HCT116 (cell line): ENCODE results near the gene MYBL2. TPM values are rescaled to one million over a fixed set of nuclear protein-coding genes. Genes with fewer than 3 reads are reported as not detected.
A peak's percentile ranks its signal among the peaks of the same experiment; 100 is the strongest.

Source experiments
- ATAC-seq: fragments of 200-7000 bp; cut with Tn5 transposase; 2 replicates; pipeline ENCODE4 v1.9.1; 2020; ENCODE audit warnings: mild to moderate bottlenecking, moderate library complexity
- BruUV-seq: library from RNA; stranded (reverse); fragments of 400-500 nt; replicated peaks from 2 replicates; lab custom pipeline; 2021; lab: Mats Ljungman, UMichigan
- CTCF ChIA-PET: fragments of 300-600 bp; sonication (Branson Sonifier 250); formaldehyde crosslinking; loops from one replicate; lab custom pipeline; 2021; ENCODE audit warnings: antibody characterized with exemption; lab: Charles Lee
- POLR2A ChIA-PET: fragments of 300-600, 350-600 bp; sonication (Branson Sonifier 250); formaldehyde crosslinking; loops from one replicate; lab custom pipeline; 2021; ENCODE audit warnings: antibody characterized with exemption; lab: Charles Lee
- RAD21 ChIA-PET, 2 experiments: fragments of 300-600 bp; sonication (Branson Sonifier 250); formaldehyde crosslinking; loops; one replicate each; lab custom pipeline; 2023; ENCODE audit warnings: low total read pairs in 2 of 2; ENCODE audit not compliant: uncharacterized antibody in 2 of 2, unreplicated experiment in 2 of 2, low non-redundant PET in 1 of 2; lab: Charles Lee
- DNase-seq: peaks from one replicate; pipeline ENCODE4 v3.0.0-alpha.2; 2010; ENCODE audit warnings: low read depth, low spot score
- H2AFZ ChIP-seq: fragments of 200-600 bp; shearing (Covaris generic), sonication (generic); 2 replicates; pipeline ENCODE4 v1.6.1; 2017; ENCODE audit warnings: low read depth, mixed run types, mixed read lengths, antibody characterized with exemption, low read length; ENCODE audit not compliant: poor library complexity, severe bottlenecking
- H3K27ac ChIP-seq: 2 replicates; pipeline ENCODE4 v1.5.1; 2012; ENCODE audit warnings: low read depth, low read length
- H3K27me3 ChIP-seq: fragments of 200-600 bp; sonication (generic); 2 replicates; pipeline ENCODE4 v1.6.1; 2016; ENCODE audit warnings: mixed run types, low read length, mixed read lengths; ENCODE audit not compliant: insufficient read depth
- H3K36me3 ChIP-seq, 2 experiments: fragments of 200-500 bp in 1 of 2; fragments of 200-600 bp in 1 of 2; sonication (Bioruptor generic) in 1 of 2; sonication (generic) in 1 of 2; 2 replicates each; pipeline versions ENCODE4 v1.5.1 to v1.6.1; 2014 to 2016; ENCODE audit warnings: low read length in 2 of 2, inconsistent platforms in 1 of 2, mixed read lengths in 1 of 2, mixed run types in 1 of 2; ENCODE audit not compliant: insufficient read depth in 2 of 2, control insufficient read depth in 1 of 2
- H3K4me1 ChIP-seq, 2 experiments: fragments of 200-600 bp in 1 of 2; sonication (generic) in 1 of 2; 2 replicates each; pipeline versions ENCODE4 v1.5.1 to v1.6.1; 2012 to 2017; ENCODE audit warnings: low read length in 2 of 2, inconsistent platforms in 1 of 2, mild to moderate bottlenecking in 1 of 2, mixed read lengths in 1 of 2, mixed run types in 1 of 2, moderate library complexity in 1 of 2; ENCODE audit not compliant: insufficient read depth in 2 of 2, control insufficient read depth in 1 of 2
- H3K4me2 ChIP-seq: fragments of 200-600 bp; sonication (generic); 2 replicates; pipeline ENCODE4 v1.6.1; 2017; ENCODE audit warnings: mixed run types, low read length, mixed read lengths
- H3K4me3 ChIP-seq, 2 experiments: fragments of 200-600 bp in 1 of 2; sonication (generic) in 1 of 2; replicated peaks in 1 of 2; 2 replicates each; pipeline ENCODE4 v1.5.1; 2011 to 2016; ENCODE audit warnings: low read length in 2 of 2, control low read depth in 1 of 2, low read depth in 1 of 2, mild to moderate bottlenecking in 1 of 2, mixed read lengths in 1 of 2, mixed run types in 1 of 2
- H3K79me2 ChIP-seq: fragments of 200-600 bp; sonication (generic); 2 replicates; pipeline ENCODE4 v1.6.1; 2017; ENCODE audit warnings: mild to moderate bottlenecking, mixed run types, low read length, moderate library complexity, mixed read lengths; ENCODE audit not compliant: insufficient read depth
- H3K9ac ChIP-seq: fragments of 200-600 bp; sonication (generic); 2 replicates; pipeline ENCODE4 v1.6.1; 2016; ENCODE audit warnings: low read length, mixed read lengths
- H3K9me2 ChIP-seq: fragments of 200-600 bp; sonication (generic), shearing (Covaris generic); 2 replicates; pipeline ENCODE4 v1.6.1; 2017; ENCODE audit warnings: mixed run types, mild to moderate bottlenecking, moderate library complexity; ENCODE audit not compliant: insufficient read depth
- H3K9me3 ChIP-seq, 2 experiments: fragments of 200-500 bp in 1 of 2; fragments of 200-600 bp in 1 of 2; sonication (Bioruptor generic) in 1 of 2; sonication (generic) in 1 of 2; 2 replicates each; pipeline ENCODE4 v1.6.1; 2014 to 2017; ENCODE audit warnings: low read length in 2 of 2, mixed read lengths in 2 of 2, inconsistent platforms in 1 of 2, low read depth in 1 of 2, mild to moderate bottlenecking in 1 of 2, mixed run types in 1 of 2, moderate library complexity in 1 of 2; ENCODE audit not compliant: control insufficient read depth in 1 of 2, insufficient read depth in 1 of 2
- H4K20me1 ChIP-seq: fragments of 200-600 bp; sonication (generic), shearing (Covaris generic); 2 replicates; pipeline ENCODE4 v1.6.1; 2017; ENCODE audit warnings: mixed run types, mild to moderate bottlenecking, moderate library complexity; ENCODE audit not compliant: insufficient read depth
- ATF3 ChIP-seq: IDR thresholded peaks from 2 replicates; pipeline ENCODE4 v1.6.1; 2012
- CBX3 ChIP-seq: IDR thresholded peaks from 2 replicates; pipeline ENCODE4 v1.6.1; 2012; ENCODE audit warnings: low read depth
- CTCF ChIP-seq, 3 experiments: fragments of 200-600 bp in 1 of 3; sonication (generic) in 1 of 3; IDR thresholded peaks in 2 of 3; conservative IDR thresholded peaks in 1 of 3; 2 replicates each; pipeline ENCODE4 v1.5.1; 2012 to 2017; ENCODE audit warnings: low read depth in 2 of 3, low read length in 2 of 3, antibody characterized with exemption in 1 of 3, borderline replicate concordance in 1 of 3, control low read depth in 1 of 3, mild to moderate bottlenecking in 1 of 3, mixed read lengths in 1 of 3, mixed run types in 1 of 3, moderate library complexity in 1 of 3; ENCODE audit not compliant: insufficient read depth in 1 of 3
- EZH2 ChIP-seq: fragments of 200-600 bp; sonication (generic); IDR thresholded peaks from 2 replicates; pipeline ENCODE4 v1.6.1; 2017; ENCODE audit warnings: antibody characterized with exemption, mixed run types
- EZH2phosphoT487 ChIP-seq: fragments of 200-600 bp; IDR thresholded peaks from 2 replicates; pipeline ENCODE4 v1.6.1; 2018; ENCODE audit warnings: antibody characterized with exemption, borderline replicate concordance
- FOSL1 ChIP-seq: IDR thresholded peaks from 2 replicates; pipeline ENCODE4 v1.6.1; 2012; ENCODE audit warnings: low read depth
- MAX ChIP-seq: IDR thresholded peaks from 2 replicates; pipeline ENCODE4 v1.6.1; 2012
- POLR2A ChIP-seq: IDR thresholded peaks from 2 replicates; pipeline ENCODE4 v1.7.0; 2011; ENCODE audit warnings: borderline replicate concordance; ENCODE audit not compliant: insufficient read depth, insufficient read length; ENCODE audit errors: extremely low read depth
- RAD21 ChIP-seq: IDR thresholded peaks from 2 replicates; pipeline ENCODE4 v1.6.1; 2012; ENCODE audit warnings: low read depth, mild to moderate bottlenecking
- REST ChIP-seq: IDR thresholded peaks from 2 replicates; pipeline ENCODE4 v1.6.1; 2012; ENCODE audit warnings: low read depth
- SIN3A ChIP-seq: IDR thresholded peaks from 2 replicates; pipeline ENCODE4 v1.6.1; 2012; ENCODE audit warnings: low read depth
- SRF ChIP-seq: IDR thresholded peaks from 2 replicates; pipeline ENCODE4 v1.6.1; 2012; ENCODE audit warnings: low read depth
- TCF7L2 ChIP-seq: IDR thresholded peaks from 2 replicates; pipeline ENCODE4 v1.7.0; 2011; ENCODE audit warnings: borderline replicate concordance, inconsistent platforms; ENCODE audit not compliant: insufficient read depth, insufficient read length; ENCODE audit errors: extremely low read depth
- YY1 ChIP-seq: IDR thresholded peaks from 2 replicates; pipeline ENCODE4 v1.6.1; 2011; ENCODE audit warnings: low read length, low read depth, moderate library complexity, mild to moderate bottlenecking; ENCODE audit not compliant: insufficient replicate concordance; ENCODE audit errors: extremely low read depth
- ZFX ChIP-seq: fragments of 450-650 bp; IDR thresholded peaks from 2 replicates; pipeline ENCODE4 v1.6.1; 2017
- ZNF274 ChIP-seq: fragments of 200-500 bp; sonication (Bioruptor generic); IDR thresholded peaks from 2 replicates; pipeline ENCODE4 v1.6.1; 2014; ENCODE audit warnings: mild to moderate bottlenecking, low read depth, low read length, inconsistent platforms
- intact Hi-C: fragments of 100-400 bp; cut with micrococcal nuclease; formaldehyde crosslinking; loops from 2 replicates; pipeline ENCODE4 v1.10.0; 2022
- total RNA-seq: library from RNA; stranded (reverse); gene quantifications from one replicate; pipeline ENCODE4 v1.2.1, GENCODE V29; 2021; ENCODE audit not compliant: unreplicated experiment

The MYBL2 gene
- total RNA-seq, 1 experiment from 2014 or later, result 92.1 TPM

GRCh38 chr20:43744151-43744611 lies 77.3 kb downstream of the MYBL2 start:
- ChIA-PET POLR2A (no interaction called here), CTCF (no interaction called here), RAD21 (no interaction called here)
- Histone ChIP-seq H4K20me1 (no peaks in the 10 kb centered on the region), H3K4me3 (no peak overlapping the region), H3K36me3 (no peaks in the 10 kb centered on the region), H3K9me2 (no peaks in the 10 kb centered on the region), H3K27me3 (no peaks in the 10 kb centered on the region), H3K79me2 (no peaks in the 10 kb centered on the region), H3K9ac (no peak overlapping the region), H3K4me2 (0 out of 2 replicates have a peak overlapping the region, but pooled peaks have one; percentile 8), H3K4me1 (peaks cover 2 to 31% of the 10 kb centered on the region in 2 experiments; a peak in 3 of 4 replicates), H3K9me3 (no peaks in the 10 kb centered on the region), H3K27ac (no peak overlapping the region), H2AFZ (no peak overlapping the region)
- intact Hi-C loops, result no loop called here
- DNase-seq (no peak), ATAC-seq (peak; percentile 57)
- TF ChIP-seq REST (no peak), SRF (no peak), YY1 (no peak), CTCF (IDR thresholded peaks at IDR 0.05 in 2 of 3, conservative IDR thresholded peaks at IDR 0.05 in 1 of 3; ENCODE audit: borderline replicate concordance in 1 of 3, insufficient read depth in 1 of 3, low read depth in 2 of 3, low read length in 2 of 3) (no peak), ZNF274 (no peak), MAX (no peak), TCF7L2 (no peak), EZH2 (no peak), CBX3 (no peak), ZFX (no peak), RAD21 (no peak), FOSL1 (no peak), EZH2phosphoT487 (no peak), SIN3A (no peak), ATF3 (no peak), POLR2A (no peak)
- no TSS peak for BruUV-seq
